22Rv1 (cell line): Measurements from ENCODE around the gene MCU.

Experiments
- H3K27ac ChIP-seq: fragments of 450-650 bp; 2 replicates; pipeline ENCODE4 v1.5.1; 2017
- CTCF ChIP-seq: fragments of 450-650 bp; IDR thresholded peaks from 2 replicates; pipeline ENCODE4 v1.5.1; 2017; ENCODE audit warnings: mild to moderate bottlenecking
- ZFX ChIP-seq: fragments of 450-650 bp; IDR thresholded peaks from 2 replicates; pipeline ENCODE4 v1.6.1; 2017; ENCODE audit warnings: antibody characterized with exemption, borderline replicate concordance

MCU gene

GRCh38 chr10:72720814-72721660 is 29.1 kb downstream of the MCU start:
- TF ChIP-seq CTCF (no peak), ZFX (no peak)
- no peak overlapping the region for H3K27ac ChIP-seq

- no peak for TF ChIP-seq ZFX
- TF ChIP-seq CTCF, result no peak
- H3K27ac ChIP-seq, result no peak overlapping the region
These were observed 35.2 kb downstream of the MCU start for GRCh38 chr10:72727130-72727529.

- no peak overlapping the region for H3K27ac ChIP-seq
- no peak for TF ChIP-seq CTCF
- TF ChIP-seq ZFX, result no peak
These were observed 36.5 kb downstream of the MCU start for GRCh38 chr10:72728462-72728861.

DNA sequence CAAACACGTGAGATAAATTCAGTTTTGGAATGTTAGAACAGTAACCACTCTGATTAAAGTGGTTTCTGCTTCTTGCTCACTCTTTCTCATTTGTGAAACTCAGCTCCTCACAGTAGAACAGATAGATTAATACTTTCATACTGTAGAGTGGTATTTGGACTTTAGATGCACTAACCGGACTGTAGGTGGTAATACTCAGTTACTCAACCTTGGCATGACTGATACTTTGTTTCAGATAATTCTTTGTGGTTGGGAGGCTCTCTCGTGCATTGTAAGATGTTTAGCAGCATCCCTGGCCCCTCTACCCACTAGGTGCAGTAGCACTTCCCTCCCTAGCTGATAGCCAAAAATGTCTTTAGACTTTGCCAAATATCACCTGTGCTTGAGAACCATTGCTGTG is 37.6 kb downstream of the MCU start:
- no peak for TF ChIP-seq CTCF
- no peak for TF ChIP-seq ZFX
- no peak overlapping the region for H3K27ac ChIP-seq

- TF ChIP-seq CTCF (no peak), ZFX (no peak)
- H3K27ac ChIP-seq, result no peak overlapping the region
These were observed 38.5 kb downstream of the MCU start for GRCh38 chr10:72730479-72730878.

DNA sequence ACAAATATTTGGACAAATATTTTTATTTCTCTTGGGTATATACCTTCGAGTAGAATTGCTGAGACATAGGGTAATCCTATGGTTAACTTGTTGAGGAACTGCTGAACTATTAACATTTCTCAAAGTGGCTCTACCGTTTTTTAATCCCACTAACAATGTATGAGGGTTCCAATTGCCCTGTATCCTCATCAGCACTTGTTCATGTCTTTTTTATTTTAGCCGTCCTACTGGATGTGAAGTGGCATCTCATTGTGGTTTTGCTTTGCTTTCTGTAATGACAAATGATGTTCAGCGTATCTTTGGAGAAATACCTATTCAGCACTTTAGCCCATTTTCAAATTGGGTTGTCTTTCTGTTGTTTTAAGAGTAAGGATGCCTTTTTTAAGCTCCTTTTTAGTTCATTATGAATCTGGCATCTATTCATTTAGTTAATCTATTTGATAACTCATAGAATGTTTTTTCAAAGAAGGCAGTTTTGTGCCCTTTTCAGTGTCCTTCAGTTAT is 40.0 kb downstream of the MCU start:
- no peak for TF ChIP-seq CTCF
- TF ChIP-seq ZFX, result no peak

GRCh38 chr10:72732521-72732920 is 40.6 kb downstream of the MCU start:
- H3K27ac ChIP-seq, result no peak overlapping the region
- no peak for TF ChIP-seq CTCF
- no peak for TF ChIP-seq ZFX

More for the DNA sequence above, 40.0 kb downstream of the MCU start:
- H3K27ac ChIP-seq, result no peak overlapping the region
